HepG2 (cell line): ENCODE measurements around the gene FCN1. TPM values are rescaled to one million over a fixed set of nuclear protein-coding genes. Genes with fewer than 3 reads are reported as not detected.

Source experiments
- ATAC-seq: fragments of 200-7000 bp; cut with Tn5 transposase; 3 replicates; pipeline ENCODE4 v1.9.1; 2020; ENCODE audit warnings: mild to moderate bottlenecking, moderate library complexity
- BruUV-seq: library from RNA; stranded (reverse); fragments of 400-500 nt; replicated peaks from 2 replicates; lab custom pipeline; 2021; lab: Mats Ljungman, UMichigan
- CTCF ChIA-PET: fragments of 300-600 bp; formaldehyde crosslinking; extraction: SDS; loops from one replicate; lab custom pipeline; 2021; ENCODE audit warnings: low total read pairs, inconsistent platforms, low intra/inter-chr PET ratio; lab: Yijun Ruan, JAX
- POLR2A ChIA-PET: fragments of 350-600 bp; sonication (Branson Sonifier 250); formaldehyde crosslinking; loops from one replicate; lab custom pipeline; 2020; ENCODE audit warnings: antibody characterized with exemption, inconsistent platforms; lab: Yijun Ruan, JAX
- DNase-seq: peaks from one replicate; pipeline ENCODE4 v3.0.0-alpha.2; 2015; ENCODE audit warnings: low spot score
- FAIRE-seq: peaks from 3 replicates; lab custom pipeline; 2011; peaks lifted over from hg19 to GRCh38; lab: Jason Lieb, UNC
- H2AFZ ChIP-seq: one replicate; pipeline ENCODE4 v1.6.1; 2011; ENCODE audit warnings: low read length, inconsistent platforms
- H3K27ac ChIP-seq: fragments of 300-600 bp; 3 replicates; pipeline ENCODE4 v1.8.0; 2011; ENCODE audit warnings: mixed run types, mild to moderate bottlenecking, mixed read lengths, low read length, inconsistent platforms; ENCODE audit not compliant: insufficient read depth; ENCODE audit errors: extremely low read length
- H3K27me3 ChIP-seq, 2 experiments: fragments of 200-600 bp in 1 of 2; 2 replicates in 1 of 2; 3 replicates in 1 of 2; pipeline versions ENCODE4 v1.6.0 to v1.8.0; 2011; ENCODE audit warnings: low read length in 2 of 2, mild to moderate bottlenecking in 2 of 2, moderate library complexity in 2 of 2, inconsistent platforms in 1 of 2; ENCODE audit not compliant: insufficient read depth in 2 of 2, control insufficient read depth in 1 of 2
- H3K36me3 ChIP-seq, 2 experiments: fragments of 200-600 bp in 1 of 2; replicated peaks in 1 of 2; 2 replicates in 1 of 2; 3 replicates in 1 of 2; pipeline versions ENCODE4 v1.5.1 to v1.8.0; 2011; ENCODE audit warnings: low read length in 2 of 2, inconsistent platforms in 1 of 2; ENCODE audit not compliant: insufficient read depth in 2 of 2, control insufficient read depth in 1 of 2
- H3K4me1 ChIP-seq: 2 replicates; pipeline ENCODE4 v1.5.1; 2012; ENCODE audit warnings: low read length, inconsistent platforms; ENCODE audit not compliant: insufficient read depth
- H3K4me2 ChIP-seq: 2 replicates; pipeline ENCODE4 v1.6.0; 2011; ENCODE audit warnings: low read depth, low read length, inconsistent platforms
- H3K4me3 ChIP-seq, 3 experiments: fragments of 200-600 bp in 1 of 3; sonication (generic), shearing (Covaris generic) in 1 of 3; replicated peaks in 1 of 3; 2 replicates each; pipeline ENCODE4 v1.5.1; 2011 to 2016; ENCODE audit warnings: low read length in 3 of 3, inconsistent platforms in 2 of 3, low read depth in 2 of 3, mild to moderate bottlenecking in 2 of 3, control low read depth in 1 of 3, mixed read lengths in 1 of 3; ENCODE audit not compliant: insufficient read depth in 1 of 3
- H3K79me2 ChIP-seq: one replicate; pipeline ENCODE4 v1.6.1; 2011; ENCODE audit warnings: low read length, inconsistent platforms; ENCODE audit not compliant: insufficient read depth
- H3K9ac ChIP-seq: 2 replicates; pipeline ENCODE4 v1.6.0; 2011; ENCODE audit warnings: mild to moderate bottlenecking, low read depth, low read length, inconsistent platforms; ENCODE audit not compliant: insufficient read depth
- H3K9me3 ChIP-seq: 2 replicates; pipeline ENCODE4 v1.5.1; 2012; ENCODE audit warnings: mild to moderate bottlenecking, low read length
- H4K20me1 ChIP-seq: 2 replicates; pipeline ENCODE4 v1.6.0; 2011; ENCODE audit warnings: inconsistent platforms, mild to moderate bottlenecking, low read length, moderate library complexity; ENCODE audit not compliant: insufficient read depth
- FOXA1 ChIP-seq, 2 experiments: fragments of 450-650 bp in 1 of 2; sonication (generic) in 1 of 2; formaldehyde crosslinking in 1 of 2; IDR thresholded peaks; 2 replicates each; pipeline versions ENCODE4 v1.4.0 to v1.6.1; 2016 to 2020; ENCODE audit warnings: missing genetic modification reagents in 1 of 2
- FOXC1 ChIP-seq: sonication (generic); formaldehyde crosslinking; IDR thresholded peaks from 2 replicates; pipeline ENCODE4 v1.8.0; 2022; ENCODE audit warnings: mild to moderate bottlenecking, missing genetic modification reagents, borderline replicate concordance
- KAT2B ChIP-seq: fragments of 150-350 bp; IDR thresholded peaks from 2 replicates; pipeline ENCODE4 v1.6.1; 2014; ENCODE audit warnings: low read depth, low read length, borderline replicate concordance
- LRRFIP1 ChIP-seq: sonication (generic); formaldehyde crosslinking; conservative IDR thresholded peaks from 2 replicates; pipeline ENCODE4 v1.4.0; 2020; ENCODE audit warnings: missing genetic modification reagents
- MATR3 ChIP-seq: sonication (generic); formaldehyde crosslinking; IDR thresholded peaks from 2 replicates; pipeline ENCODE4 v1.4.0; 2020; ENCODE audit warnings: missing genetic modification reagents
- MBD4 ChIP-seq: IDR thresholded peaks from 2 replicates; pipeline ENCODE4 v1.6.1; 2012; ENCODE audit warnings: low read length, inconsistent platforms, borderline replicate concordance
- MTF1 ChIP-seq: sonication (generic); formaldehyde crosslinking; IDR thresholded peaks from 2 replicates; pipeline ENCODE4 v1.5.0; 2020; ENCODE audit warnings: missing genetic modification reagents
- NCOR1 ChIP-seq: fragments of 200-600 bp; sonication (generic); IDR thresholded peaks from 2 replicates; pipeline ENCODE4 v1.7.0; 2017; ENCODE audit warnings: antibody characterized with exemption, low read length, borderline replicate concordance
- NFKBIZ ChIP-seq: IDR thresholded peaks from 2 replicates; pipeline ENCODE4 v1.6.1; 2018; ENCODE audit warnings: missing genetic modification reagents, missing compliant biosample characterization
- PAX8 ChIP-seq: sonication (generic); formaldehyde crosslinking; IDR thresholded peaks from 2 replicates; pipeline ENCODE4 v1.8.0; 2022; ENCODE audit warnings: mild to moderate bottlenecking, missing genetic modification reagents, borderline replicate concordance
- SRSF1 ChIP-seq: fragments of 200-400 bp; formaldehyde crosslinking; optimal IDR thresholded peaks from 2 replicates; pipeline ENCODE3; 2017; ENCODE audit warnings: mild to moderate bottlenecking, low read depth, low read length, moderate library complexity
- TFAP4 ChIP-seq: sonication (generic); IDR thresholded peaks from 2 replicates; pipeline ENCODE4 v1.6.1; 2016; ENCODE audit warnings: low read depth, borderline replicate concordance
- ZMYM4 ChIP-seq: sonication (generic); formaldehyde crosslinking; IDR thresholded peaks from 2 replicates; pipeline ENCODE4 v1.8.1; 2023; ENCODE audit warnings: mild to moderate bottlenecking, missing genetic modification reagents
- ZNF792 ChIP-seq: IDR thresholded peaks from 2 replicates; pipeline ENCODE4 v1.6.1; 2016
- ZNF883 ChIP-seq: sonication (generic); formaldehyde crosslinking; IDR thresholded peaks from 2 replicates; pipeline ENCODE4 v1.5.1; 2020; ENCODE audit warnings: mild to moderate bottlenecking, missing genetic modification reagents; ENCODE audit errors: not compliant biosample characterization
- WGBS: methylation state at CpG from one replicate; pipeline ENCODE4 v1.1.6; 2017; ENCODE audit warnings: low lambda C conversion rate; 5-methylcytosine and 5-hydroxymethylcytosine counted together
- in situ Hi-C: cut with HindIII; loops from 2 replicates; pipeline ENCODE4 v1.10.0; 2017; ENCODE audit warnings: low pct_unique_long_range_greater_than_20kb; ENCODE audit not compliant: extremely low pct_ligation_motif_present
- intact Hi-C: fragments of 100-400 bp; cut with micrococcal nuclease; formaldehyde crosslinking; loops from one replicate; pipeline ENCODE4 v1.10.0; 2022; ENCODE audit not compliant: unreplicated experiment
- polyA plus RNA-seq, 8 experiments: library from polyadenylated mRNA; depleted of rRNA in 3 of 8; stranded (reverse) in 7 of 8; unstranded in 1 of 8; fragments of >200 nt; fragmentation: Illumina TruSeq in 4 of 8; extraction: Trizol in 4 of 8; gene quantifications; 2 replicates each; pipeline versions ENCODE4 v1.2.1 to v1.2.3, GENCODE V29; 2011 to 2016; ENCODE audit warnings: low read depth in 4 of 8, missing spikeins in 1 of 8, mixed read lengths in 1 of 8; ENCODE audit not compliant: insufficient read depth in 1 of 8
- total RNA-seq, 5 experiments: library from RNA; depleted of rRNA; stranded (reverse); fragments of >200 nt; fragmentation: Illumina TruSeq; extraction: Trizol; gene quantifications; 2 replicates each; pipeline ENCODE4 v1.2.3, GENCODE V29; 2016; ENCODE audit warnings: low read depth in 1 of 5
- TF ChIP-seq, protein P1 (sequence below): sonication (generic); formaldehyde crosslinking; IDR thresholded peaks from 2 replicates; pipeline ENCODE4 v1.5.0; 2020; ENCODE audit warnings: mild to moderate bottlenecking, missing genetic modification reagents, moderate library complexity
- TF ChIP-seq, protein P2 (sequence below): sonication (generic); formaldehyde crosslinking; IDR thresholded peaks from 2 replicates; pipeline ENCODE4 v1.4.0; 2020; ENCODE audit warnings: missing genetic modification reagents

The FCN1 gene
- total and polyA plus RNA-seq, 2 of the 13 experiments (the other 11 are each of a cell fraction or from before 2014, with no cell fraction given), result not detected

DNA sequence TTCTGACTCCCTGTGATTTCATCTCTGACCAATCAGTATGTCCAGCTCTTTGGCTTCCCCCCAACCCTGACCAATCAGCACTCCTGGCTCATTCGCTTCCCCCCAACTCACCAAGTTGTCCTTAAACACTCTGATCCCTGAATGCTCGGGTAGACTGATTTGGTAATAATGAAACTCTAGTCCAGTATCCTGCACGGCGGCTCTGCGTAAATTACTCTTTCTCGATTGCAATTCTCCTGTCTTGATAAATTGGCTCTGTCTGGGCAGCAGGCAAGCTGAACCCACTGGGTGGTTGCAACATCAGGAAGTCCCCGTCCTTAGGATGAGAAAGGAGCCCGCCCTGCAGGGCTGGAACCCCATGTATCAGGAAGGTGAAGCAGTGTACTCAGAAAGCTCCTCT, 26.7 kb downstream of the FCN1 start:
- ChIA-PET CTCF (no interaction called here), POLR2A (no interaction called here)
- H3K79me2 ChIP-seq, result no peaks in the 10 kb centered on the region
- no peak for FAIRE-seq
- H3K36me3 ChIP-seq, result no peaks in the 10 kb centered on the region
- no peak overlapping the region for H3K9ac ChIP-seq
- no peak overlapping the region for H3K4me3 ChIP-seq
- WGBS, result 33% methylated on average over 8 of the region's 8 CpGs
- TF ChIP-seq KAT2B, result no peak
- no peak for TF ChIP-seq MBD4
- TF ChIP-seq NFKBIZ, result no peak
- TF ChIP-seq FOXC1 (CRISPR knock-in tag), result no peak
- no peak for TF ChIP-seq PAX8 (CRISPR knock-in tag)
- TF ChIP-seq SRSF1, result no peak
- no peak for TF ChIP-seq ZNF792 (CRISPR knock-in tag)
- TF ChIP-seq MATR3 (CRISPR knock-in tag), result no peak
- no peak for TF ChIP-seq MTF1
- no peak for TF ChIP-seq LRRFIP1
- TF ChIP-seq, protein P1, sequence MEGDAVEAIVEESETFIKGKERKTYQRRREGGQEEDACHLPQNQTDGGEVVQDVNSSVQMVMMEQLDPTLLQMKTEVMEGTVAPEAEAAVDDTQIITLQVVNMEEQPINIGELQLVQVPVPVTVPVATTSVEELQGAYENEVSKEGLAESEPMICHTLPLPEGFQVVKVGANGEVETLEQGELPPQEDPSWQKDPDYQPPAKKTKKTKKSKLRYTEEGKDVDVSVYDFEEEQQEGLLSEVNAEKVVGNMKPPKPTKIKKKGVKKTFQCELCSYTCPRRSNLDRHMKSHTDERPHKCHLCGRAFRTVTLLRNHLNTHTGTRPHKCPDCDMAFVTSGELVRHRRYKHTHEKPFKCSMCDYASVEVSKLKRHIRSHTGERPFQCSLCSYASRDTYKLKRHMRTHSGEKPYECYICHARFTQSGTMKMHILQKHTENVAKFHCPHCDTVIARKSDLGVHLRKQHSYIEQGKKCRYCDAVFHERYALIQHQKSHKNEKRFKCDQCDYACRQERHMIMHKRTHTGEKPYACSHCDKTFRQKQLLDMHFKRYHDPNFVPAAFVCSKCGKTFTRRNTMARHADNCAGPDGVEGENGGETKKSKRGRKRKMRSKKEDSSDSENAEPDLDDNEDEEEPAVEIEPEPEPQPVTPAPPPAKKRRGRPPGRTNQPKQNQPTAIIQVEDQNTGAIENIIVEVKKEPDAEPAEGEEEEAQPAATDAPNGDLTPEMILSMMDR, result no peak
- TF ChIP-seq FOXA1 (IDR thresholded peaks at IDR 0.05), result no peak
- TF ChIP-seq FOXA1 (CRISPR knock-in tag; IDR thresholded peaks at IDR 0.05), result no peak
- TF ChIP-seq ZMYM4 (CRISPR knock-in tag), result no peak
- no peak for TF ChIP-seq TFAP4
- TF ChIP-seq ZNF883 (CRISPR knock-in tag), result no peak
- TF ChIP-seq, protein P2, sequence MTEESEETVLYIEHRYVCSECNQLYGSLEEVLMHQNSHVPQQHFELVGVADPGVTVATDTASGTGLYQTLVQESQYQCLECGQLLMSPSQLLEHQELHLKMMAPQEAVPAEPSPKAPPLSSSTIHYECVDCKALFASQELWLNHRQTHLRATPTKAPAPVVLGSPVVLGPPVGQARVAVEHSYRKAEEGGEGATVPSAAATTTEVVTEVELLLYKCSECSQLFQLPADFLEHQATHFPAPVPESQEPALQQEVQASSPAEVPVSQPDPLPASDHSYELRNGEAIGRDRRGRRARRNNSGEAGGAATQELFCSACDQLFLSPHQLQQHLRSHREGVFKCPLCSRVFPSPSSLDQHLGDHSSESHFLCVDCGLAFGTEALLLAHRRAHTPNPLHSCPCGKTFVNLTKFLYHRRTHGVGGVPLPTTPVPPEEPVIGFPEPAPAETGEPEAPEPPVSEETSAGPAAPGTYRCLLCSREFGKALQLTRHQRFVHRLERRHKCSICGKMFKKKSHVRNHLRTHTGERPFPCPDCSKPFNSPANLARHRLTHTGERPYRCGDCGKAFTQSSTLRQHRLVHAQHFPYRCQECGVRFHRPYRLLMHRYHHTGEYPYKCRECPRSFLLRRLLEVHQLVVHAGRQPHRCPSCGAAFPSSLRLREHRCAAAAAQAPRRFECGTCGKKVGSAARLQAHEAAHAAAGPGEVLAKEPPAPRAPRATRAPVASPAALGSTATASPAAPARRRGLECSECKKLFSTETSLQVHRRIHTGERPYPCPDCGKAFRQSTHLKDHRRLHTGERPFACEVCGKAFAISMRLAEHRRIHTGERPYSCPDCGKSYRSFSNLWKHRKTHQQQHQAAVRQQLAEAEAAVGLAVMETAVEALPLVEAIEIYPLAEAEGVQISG (CRISPR knock-in tag), result no peak
- no peak for TF ChIP-seq NCOR1
- TF ChIP-seq, all 625 proteins: peak for 0
- intact Hi-C loops (no loop called here), in situ Hi-C loops (no loop called here)
- Histone ChIP-seq H3K27ac (no peak overlapping the region), H3K27me3 (peaks cover 5 to 56% of the 10 kb centered on the region in 2 experiments; a peak in 4 of 5 replicates), H3K4me2 (no peak overlapping the region), H3K9me3 (no peaks in the 10 kb centered on the region), H3K4me1 (no peaks in the 10 kb centered on the region), H2AFZ (no peak overlapping the region), H4K20me1 (no peaks in the 10 kb centered on the region)
- no TSS peak for BruUV-seq
- no peak for DNase-seq
- ATAC-seq, result no peak
